Measurements from ENCODE around the gene IRS1.

GRCh38 chr2:226739545-226740030, 60.0 kb downstream of the IRS1 start:
- TF ChIP-seq POLR2AphosphoS5 (IDR thresholded peaks at IDR 0.05; ENCODE audit: low read depth, low read length), result no peak
- TF ChIP-seq REST (IDR thresholded peaks at IDR 0.05; ENCODE audit: insufficient read depth in 1 of 2, low read depth in 2 of 2, low read length in 2 of 2), result no peak
- no peak for TF ChIP-seq TAF1 (IDR thresholded peaks at IDR 0.05; ENCODE audit: borderline replicate concordance, insufficient read depth, low read length)
- TF ChIP-seq SIN3A (IDR thresholded peaks at IDR 0.05; ENCODE audit: borderline replicate concordance, insufficient read depth, low read length), result no peak
